ENCODE data around the gene MDFI.

Gene MDFI

GRCh38 chr6:41674231-41675000 is 36.1 kb downstream of the MDFI start:
- DNase-seq: no peak

GRCh38 chr6:41675176-41675775 is 37.0 kb downstream of the MDFI start:
- DNase-seq: no peak

- DNase-seq: no peak
Measured at GRCh38 chr6:41675992-41676391, 37.7 kb downstream of the MDFI start.

GRCh38 chr6:41676431-41676830 is 38.2 kb downstream of the MDFI start:
- no peak for DNase-seq

GRCh38 chr6:41677124-41677921 is 39.1 kb downstream of the MDFI start:
- DNase-seq: no peak

GRCh38 chr6:41678511-41679084 is 40.3 kb downstream of the MDFI start:
- no peak for DNase-seq

GRCh38 chr6:41679696-41680095 is 41.4 kb downstream of the MDFI start:
- DNase-seq: no peak

GRCh38 chr6:41680182-41680965 is 42.1 kb downstream of the MDFI start:
- no peak for DNase-seq

GRCh38 chr6:41682056-41682477 is 43.8 kb downstream of the MDFI start:
- DNase-seq: peak; percentile 32

- no peak for DNase-seq
Measured at GRCh38 chr6:41682497-41683272, 44.4 kb downstream of the MDFI start.

- no peak for DNase-seq
Measured at GRCh38 chr6:41683273-41683522, 44.9 kb downstream of the MDFI start.

- DNase-seq: peak; percentile 18
Measured at GRCh38 chr6:41683523-41684310, 45.4 kb downstream of the MDFI start.

GRCh38 chr6:41684311-41685180 is 46.3 kb downstream of the MDFI start:
- no peak for DNase-seq

GRCh38 chr6:41685641-41686380 is 47.5 kb downstream of the MDFI start:
- no peak for DNase-seq

- no peak for DNase-seq
Measured at GRCh38 chr6:41687501-41688175, 49.4 kb downstream of the MDFI start.

GRCh38 chr6:41688256-41688965 is 50.1 kb downstream of the MDFI start:
- no peak for DNase-seq

- no peak for DNase-seq
Measured at GRCh38 chr6:41689171-41690008, 51.1 kb downstream of the MDFI start.

All from GF-D8 (cell line).